GM23248 (cell line): ENCODE results near the gene KRT14. TPM values are rescaled to one million over a fixed set of nuclear protein-coding genes. Genes with fewer than 3 reads are reported as not detected.

Experiments used
- DNase-seq: peaks from one replicate; pipeline ENCODE4 v3.0.0-alpha.2; 2015
- H2AFZ ChIP-seq: fragments of 200-600 bp; sonication (generic); 2 replicates; pipeline ENCODE4 v1.6.1; 2016; ENCODE audit warnings: antibody characterized with exemption
- H3F3A ChIP-seq: fragments of 200-600 bp; sonication (generic); 2 replicates; pipeline ENCODE4 v1.6.1; 2016; ENCODE audit warnings: mild to moderate bottlenecking, antibody characterized with exemption, mixed run types; ENCODE audit not compliant: insufficient read depth
- H3K27ac ChIP-seq: fragments of 200-600 bp; sonication (generic); 2 replicates; pipeline ENCODE4 v1.5.1; 2016; ENCODE audit warnings: mild to moderate bottlenecking
- H3K27me3 ChIP-seq: fragments of 200-600 bp; sonication (generic); replicated peaks from 2 replicates; pipeline ENCODE4 v1.6.1; 2016; ENCODE audit warnings: mild to moderate bottlenecking; ENCODE audit not compliant: insufficient read depth
- H3K36me3 ChIP-seq: fragments of 200-600 bp; sonication (generic); 2 replicates; pipeline ENCODE4 v1.6.1; 2016; ENCODE audit warnings: low read depth, mild to moderate bottlenecking
- H3K4me1 ChIP-seq: fragments of 200-600 bp; sonication (generic); 2 replicates; pipeline ENCODE4 v1.6.1; 2016; ENCODE audit warnings: mild to moderate bottlenecking; ENCODE audit not compliant: insufficient read depth
- H3K4me2 ChIP-seq: fragments of 200-600 bp; sonication (generic); one replicate; pipeline ENCODE4 v1.6.1; 2016; ENCODE audit warnings: mild to moderate bottlenecking; ENCODE audit not compliant: unreplicated experiment
- H3K4me3 ChIP-seq: fragments of 200-600 bp; sonication (generic); 2 replicates; pipeline ENCODE4 v1.5.1; 2016; ENCODE audit warnings: mild to moderate bottlenecking
- H3K79me2 ChIP-seq: fragments of 200-600 bp; sonication (generic); 2 replicates; pipeline ENCODE4 v1.6.1; 2016; ENCODE audit warnings: mild to moderate bottlenecking; ENCODE audit not compliant: insufficient read depth
- H3K9ac ChIP-seq: fragments of 200-600 bp; sonication (generic); 2 replicates; pipeline ENCODE4 v1.6.1; 2016; ENCODE audit warnings: mild to moderate bottlenecking
- H3K9me2 ChIP-seq: fragments of 200-600 bp; sonication (generic); 2 replicates; pipeline ENCODE4 v1.6.1; 2016; ENCODE audit warnings: mixed run types, mild to moderate bottlenecking, moderate library complexity; ENCODE audit not compliant: insufficient read depth
- H3K9me3 ChIP-seq: fragments of 200-600 bp; sonication (generic); one replicate; pipeline ENCODE4 v1.6.1; 2017; ENCODE audit warnings: low read depth
- H4K20me1 ChIP-seq: fragments of 200-600 bp; sonication (generic); 2 replicates; pipeline ENCODE4 v1.6.0; 2016; ENCODE audit not compliant: insufficient read depth
- EZH2 ChIP-seq: fragments of 200-600 bp; sonication (generic); IDR thresholded peaks from 2 replicates; pipeline ENCODE4 v1.6.1; 2018; ENCODE audit warnings: antibody characterized with exemption, mild to moderate bottlenecking; ENCODE audit not compliant: insufficient read depth, poor library complexity, severe bottlenecking
- EZH2phosphoT487 ChIP-seq: fragments of 200-600 bp; sonication (generic); IDR thresholded peaks from 2 replicates; pipeline ENCODE4 v1.6.1; 2018; ENCODE audit warnings: antibody characterized with exemption, moderate library complexity, mild to moderate bottlenecking, low read depth; ENCODE audit not compliant: insufficient read depth
- WGBS, 2 experiments: methylation state at CpG; one replicate each; pipeline ENCODE4 v1.1.6; 2015 to 2017; ENCODE audit warnings: low lambda C conversion rate in 2 of 2, low coverage in 1 of 2; ENCODE audit errors: missing lambda C conversion rate in 2 of 2; 5-methylcytosine and 5-hydroxymethylcytosine counted together
- in situ Hi-C: fragments of 300-500 bp; cut with MboI; formaldehyde crosslinking; loops from 2 replicates; pipeline ENCODE4 v1.15.0; 2020
- polyA plus RNA-seq: library from polyadenylated mRNA; unstranded; fragments of >200 nt; fragmentation: Nextera tagmentation; extraction: Ambion mirVana; gene quantifications from 2 replicates; pipeline ENCODE4 v1.2.1, GENCODE V29; 2016
- total RNA-seq: library from RNA; depleted of rRNA; stranded (reverse); fragments of >200 nt; shearing (Covaris generic); gene quantifications from 2 replicates; pipeline ENCODE4 v1.2.3, GENCODE V29; 2014

KRT14 gene
- total and polyA plus RNA-seq, 2 experiments from 2014 or later, result 0.93 TPM; not detected in 1

- in situ Hi-C loops, result no loop called here
- no peak overlapping the region for H3K9ac ChIP-seq
Measured at GRCh38 chr17:41540921-41541625, 45.6 kb downstream of the KRT14 start.

GRCh38 chr17:41539979-41540701 lies 46.6 kb downstream of the KRT14 start:
- in situ Hi-C loops, result no loop called here
- no peak overlapping the region for H3K27ac ChIP-seq
- no peaks in the 10 kb centered on the region for H3K9me3 ChIP-seq
- TF ChIP-seq EZH2 (no peak), EZH2phosphoT487 (no peak)
- 75 to 77% methylated on average over 7 of the region's 7 CpGs for WGBS, 2 experiments
- no peaks in the 10 kb centered on the region for H3K27me3 ChIP-seq
- no peak overlapping the region for H3K4me2 ChIP-seq
- no peaks in the 10 kb centered on the region for H3K9me2 ChIP-seq
- H2AFZ ChIP-seq, result no peak overlapping the region
- H3K4me3 ChIP-seq, result no peak overlapping the region
- no peaks in the 10 kb centered on the region for H4K20me1 ChIP-seq
- H3K79me2 ChIP-seq, result no peaks in the 10 kb centered on the region
- DNase-seq, result no peak
- H3K36me3 ChIP-seq, result no peaks in the 10 kb centered on the region
- H3F3A ChIP-seq, result no peaks in the 10 kb centered on the region
- H3K4me1 ChIP-seq, result peaks cover 11% of the 10 kb centered on the region; the same call in 1 of the 2 replicates
- no peak overlapping the region for H3K9ac ChIP-seq

More at GRCh38 chr17:41540921-41541625, 45.6 kb downstream of the KRT14 start:
- no peaks in the 10 kb centered on the region for H4K20me1 ChIP-seq
- DNase-seq, result peak; percentile 48
- no peak overlapping the region for H2AFZ ChIP-seq
- no peak overlapping the region for H3K4me3 ChIP-seq
- TF ChIP-seq EZH2phosphoT487 (no peak), EZH2 (no peak)
- WGBS, 2 experiments, result 79 to 80% methylated on average over 10 of the region's 10 CpGs
- H3F3A ChIP-seq, result no peaks in the 10 kb centered on the region
- no peak overlapping the region for H3K4me2 ChIP-seq
- no peaks in the 10 kb centered on the region for H3K9me3 ChIP-seq
- peaks cover 11% of the 10 kb centered on the region; the same call in 1 of the 2 replicates for H3K4me1 ChIP-seq
- H3K36me3 ChIP-seq, result no peaks in the 10 kb centered on the region
- H3K79me2 ChIP-seq, result no peaks in the 10 kb centered on the region
- H3K27me3 ChIP-seq, result no peaks in the 10 kb centered on the region
- no peak overlapping the region for H3K27ac ChIP-seq
- H3K9me2 ChIP-seq, result no peaks in the 10 kb centered on the region

- Histone ChIP-seq H3K4me1 (peaks cover 11% of the 10 kb centered on the region; the same call in 1 of the 2 replicates), H3K4me3 (no peak overlapping the region), H3K79me2 (no peaks in the 10 kb centered on the region), H3K4me2 (no peak overlapping the region), H3K9ac (no peak overlapping the region), H3K27me3 (no peaks in the 10 kb centered on the region), H3K36me3 (no peaks in the 10 kb centered on the region), H3K9me2 (no peaks in the 10 kb centered on the region), H2AFZ (no peak overlapping the region), H3K9me3 (no peaks in the 10 kb centered on the region), H4K20me1 (no peaks in the 10 kb centered on the region), H3F3A (no peaks in the 10 kb centered on the region), H3K27ac (no peak overlapping the region)
- DNase-seq, result no peak
- TF ChIP-seq EZH2 (no peak), EZH2phosphoT487 (no peak)
- in situ Hi-C loops, result no loop called here
- 77 to 89% methylated on average over 5 of the region's 5 CpGs for WGBS, 2 experiments
Measured at GRCh38 chr17:41539071-41539492, 47.6 kb downstream of the KRT14 start.

- Histone ChIP-seq H3K27me3 (no peaks in the 10 kb centered on the region), H3K4me2 (no peak overlapping the region), H3K4me3 (no peak overlapping the region), H3K4me1 (peaks cover 11% of the 10 kb centered on the region; the same call in 1 of the 2 replicates), H3K36me3 (no peaks in the 10 kb centered on the region), H2AFZ (no peak overlapping the region), H3K9ac (no peak overlapping the region), H3F3A (no peaks in the 10 kb centered on the region), H3K79me2 (no peaks in the 10 kb centered on the region), H4K20me1 (no peaks in the 10 kb centered on the region), H3K9me2 (no peaks in the 10 kb centered on the region), H3K9me3 (no peaks in the 10 kb centered on the region), H3K27ac (no peak overlapping the region)
- peak; percentile 37 for DNase-seq
- 51 to 71% methylated on average over 5 of the region's 5 CpGs for WGBS, 2 experiments
- in situ Hi-C loops, result no loop called here
- TF ChIP-seq EZH2phosphoT487 (no peak), EZH2 (no peak)
Measured at GRCh38 chr17:41538565-41538991, 48.1 kb downstream of the KRT14 start.
